GM18526 (cell line): ENCODE measurements around the gene SNRPA1.

Source experiments
- POLR2A ChIP-seq: IDR thresholded peaks from 3 replicates; pipeline ENCODE4 v1.6.1; 2011; ENCODE audit not compliant: insufficient read length; ENCODE audit errors: extremely low read depth

The SNRPA1 gene

DNA sequence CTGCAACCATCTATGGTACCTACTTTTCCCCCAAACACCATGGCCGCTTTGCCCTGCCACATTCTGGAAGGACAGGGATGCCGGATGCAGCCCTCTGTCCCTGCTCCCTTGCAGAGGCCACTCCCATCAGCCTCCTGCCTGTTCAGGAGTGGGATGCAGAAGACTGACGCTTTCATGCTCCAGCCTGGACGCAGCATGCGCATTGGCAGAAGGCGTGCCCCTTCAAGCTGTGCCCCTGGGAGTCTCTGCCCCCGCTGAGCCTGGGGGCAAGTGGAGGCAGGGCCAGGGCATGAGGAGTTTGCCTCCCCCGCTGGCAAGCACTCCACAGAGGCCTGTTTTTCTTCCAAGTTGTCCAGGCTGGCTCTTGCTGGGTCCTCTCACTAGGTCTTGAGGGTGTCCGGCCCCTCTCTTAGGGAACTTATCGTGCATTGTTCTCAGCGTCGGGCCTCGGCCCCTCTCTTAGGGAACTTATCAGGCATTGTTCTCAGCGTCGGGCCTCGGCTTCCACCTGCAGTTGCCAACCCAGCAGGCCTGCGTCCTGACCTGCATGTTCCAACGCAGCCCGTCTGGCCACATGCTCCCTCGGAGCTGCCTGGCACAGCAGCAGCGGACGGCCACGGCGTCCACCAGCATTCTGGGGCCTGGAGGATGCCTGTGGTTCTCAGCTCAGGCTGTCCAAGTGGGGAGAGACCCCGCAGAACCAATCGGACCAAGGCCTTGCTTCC lies 14.6 kb upstream of the SNRPA1 start:
- TF ChIP-seq POLR2A: no peak

DNA sequence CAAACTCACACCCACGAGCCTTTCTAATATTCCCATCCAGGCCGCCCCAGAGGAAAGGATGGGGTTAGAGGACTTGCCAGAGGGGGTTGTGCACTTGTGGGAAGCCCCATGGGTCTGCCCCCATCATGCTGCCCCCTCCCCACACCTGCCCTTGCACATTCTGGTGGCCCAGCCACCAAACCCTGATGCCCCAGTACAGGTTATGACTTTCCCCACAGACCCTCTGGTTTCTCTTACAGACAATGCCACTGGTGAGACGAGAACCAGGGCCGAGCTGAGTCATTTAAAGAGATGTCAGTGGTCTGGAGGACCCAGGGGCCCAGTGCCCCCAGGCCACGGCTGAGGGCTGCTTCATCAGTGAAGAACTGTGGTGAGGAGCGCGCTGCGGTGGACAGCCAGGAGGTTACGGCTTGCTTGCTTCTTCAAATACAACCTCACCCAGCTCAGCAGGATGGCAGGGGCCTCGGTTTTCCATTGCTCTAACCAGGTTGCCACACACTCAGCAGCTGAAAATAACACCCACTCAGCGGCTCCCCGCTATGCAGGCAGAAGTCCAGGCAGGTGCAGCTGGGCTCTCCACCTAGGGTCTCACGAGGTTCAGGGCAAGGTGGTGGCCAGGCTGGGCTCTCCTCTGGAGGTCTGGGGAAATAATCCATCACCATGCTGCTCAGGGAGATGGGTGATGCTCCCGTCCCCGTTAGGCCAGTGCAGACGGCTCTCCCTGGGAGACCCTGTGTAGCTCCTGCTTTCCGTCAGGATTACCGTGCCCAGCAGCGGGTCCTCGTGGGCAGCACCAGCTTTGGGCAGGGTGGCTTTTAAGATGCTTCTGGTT lies 13.8 kb upstream of the SNRPA1 start:
- TF ChIP-seq POLR2A: no peak

DNA sequence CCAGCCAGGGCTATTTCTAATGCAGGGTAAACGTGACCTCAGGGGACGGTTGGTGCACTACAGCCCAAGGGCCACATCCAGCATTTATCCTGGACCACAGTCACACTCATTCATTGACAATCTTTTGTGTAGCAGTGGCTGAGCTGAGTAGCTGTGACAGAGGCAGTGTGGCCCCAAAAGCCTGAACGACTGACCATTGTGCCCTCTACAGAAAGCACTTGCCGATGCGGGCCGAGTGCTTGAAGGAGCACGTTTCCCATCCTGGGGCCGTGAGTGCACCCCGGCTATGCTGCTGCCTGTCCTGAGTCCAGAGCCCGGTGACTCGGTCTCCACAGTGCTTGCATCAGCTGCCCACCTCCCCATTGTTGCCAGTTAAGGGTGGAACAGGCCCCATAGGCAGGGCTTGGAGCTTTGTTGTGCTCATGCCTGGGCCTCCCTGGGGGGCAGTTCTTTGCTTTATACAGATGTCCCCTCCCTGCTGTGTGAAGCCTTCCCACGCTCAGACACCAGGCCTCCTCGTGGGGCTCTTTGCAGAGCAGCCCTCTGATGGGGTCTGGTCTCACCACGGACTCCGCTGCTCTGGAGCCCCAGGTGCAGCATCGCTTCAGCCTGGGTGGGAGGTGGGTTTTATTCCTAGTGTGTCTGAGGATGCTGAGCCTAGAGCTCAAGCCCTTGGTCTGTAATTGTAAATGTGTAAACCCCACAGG lies 13.0 kb upstream of the SNRPA1 start:
- TF ChIP-seq POLR2A: no peak

DNA sequence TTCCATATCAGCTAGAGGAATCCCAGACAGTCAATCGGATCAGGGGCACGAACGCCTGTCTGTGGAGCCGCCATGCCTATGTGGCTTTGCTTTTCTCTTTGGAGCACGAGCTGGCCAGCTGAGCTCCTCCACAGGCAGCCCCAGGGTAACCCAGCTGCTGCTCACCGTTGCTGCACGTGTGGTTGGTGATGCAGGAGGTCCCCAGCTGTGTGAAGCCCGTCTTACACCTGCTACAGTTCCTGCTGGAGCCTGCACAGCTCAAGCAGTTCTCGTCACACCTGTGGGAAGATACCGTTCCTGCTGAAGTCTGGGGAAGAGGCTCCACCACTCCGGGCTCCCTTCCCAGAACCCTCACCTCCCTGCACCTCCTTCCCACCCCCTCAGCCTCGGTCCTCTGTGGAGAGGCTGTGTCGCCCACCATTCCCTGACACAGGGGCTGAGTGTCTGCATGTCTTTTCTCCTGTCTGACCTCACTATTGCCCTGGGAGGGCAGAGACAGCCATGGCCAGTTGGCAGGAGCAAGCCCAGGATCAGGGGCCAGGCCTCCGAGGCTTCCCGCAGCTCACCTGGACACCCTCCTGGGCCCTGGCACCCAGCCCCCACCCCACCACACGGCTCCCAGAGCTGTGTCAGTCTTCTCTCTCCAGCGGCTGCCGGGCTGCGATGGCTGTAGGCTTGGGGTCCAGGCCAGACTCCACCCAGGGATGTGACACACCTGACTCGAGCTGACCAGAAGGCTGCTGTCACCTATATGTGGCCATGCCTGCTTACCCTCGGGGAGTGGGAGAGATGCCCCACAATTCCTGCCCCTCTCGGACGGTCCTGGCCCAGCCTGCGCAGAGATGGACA lies 12.2 kb upstream of the SNRPA1 start:
- no peak for TF ChIP-seq POLR2A

- no peak for TF ChIP-seq POLR2A
Measured at GRCh38 chr15:101306341-101307047, 11.4 kb upstream of the SNRPA1 start.

- TF ChIP-seq POLR2A: no peak
Measured at GRCh38 chr15:101305820-101306255, 10.8 kb upstream of the SNRPA1 start.

GRCh38 chr15:101303408-101303807 lies 8.4 kb upstream of the SNRPA1 start:
- TF ChIP-seq POLR2A: no peak

- no peak for TF ChIP-seq POLR2A
Measured at GRCh38 chr15:101296418-101297405, 1.7 kb upstream of the SNRPA1 start.

DNA sequence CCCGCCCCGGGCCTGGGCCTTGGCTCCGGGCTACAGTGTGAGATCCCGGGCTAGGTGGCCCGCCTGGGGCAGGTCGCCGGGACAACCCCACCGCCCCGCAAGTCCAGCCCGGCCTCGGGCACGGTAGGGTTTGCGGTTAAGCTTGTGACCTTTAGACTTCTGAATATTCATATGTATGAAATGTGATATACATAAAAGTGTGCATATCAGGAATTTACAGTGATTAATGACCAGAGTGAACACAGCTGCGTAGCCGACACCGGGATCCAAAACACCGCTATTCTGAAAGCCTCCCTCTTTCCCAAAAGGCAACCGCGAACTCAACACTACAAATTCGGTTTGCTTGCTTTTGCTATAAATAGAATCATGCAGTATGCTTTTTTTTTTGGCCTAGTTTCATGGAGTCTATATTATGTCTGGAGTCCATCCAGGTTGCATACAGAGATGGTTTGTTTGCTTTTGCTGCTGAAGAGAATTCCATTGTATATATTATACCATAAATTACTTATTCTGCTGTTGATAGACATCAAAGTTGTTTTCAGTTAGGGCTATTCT lies 636 bp upstream of the SNRPA1 start:
- no peak for TF ChIP-seq POLR2A

GRCh38 chr15:101293122-101293521 lies 1.9 kb downstream of the SNRPA1 start:
- TF ChIP-seq POLR2A: no peak

- no peak for TF ChIP-seq POLR2A
Measured at GRCh38 chr15:101288905-101289513, 6.0 kb downstream of the SNRPA1 start.

DNA sequence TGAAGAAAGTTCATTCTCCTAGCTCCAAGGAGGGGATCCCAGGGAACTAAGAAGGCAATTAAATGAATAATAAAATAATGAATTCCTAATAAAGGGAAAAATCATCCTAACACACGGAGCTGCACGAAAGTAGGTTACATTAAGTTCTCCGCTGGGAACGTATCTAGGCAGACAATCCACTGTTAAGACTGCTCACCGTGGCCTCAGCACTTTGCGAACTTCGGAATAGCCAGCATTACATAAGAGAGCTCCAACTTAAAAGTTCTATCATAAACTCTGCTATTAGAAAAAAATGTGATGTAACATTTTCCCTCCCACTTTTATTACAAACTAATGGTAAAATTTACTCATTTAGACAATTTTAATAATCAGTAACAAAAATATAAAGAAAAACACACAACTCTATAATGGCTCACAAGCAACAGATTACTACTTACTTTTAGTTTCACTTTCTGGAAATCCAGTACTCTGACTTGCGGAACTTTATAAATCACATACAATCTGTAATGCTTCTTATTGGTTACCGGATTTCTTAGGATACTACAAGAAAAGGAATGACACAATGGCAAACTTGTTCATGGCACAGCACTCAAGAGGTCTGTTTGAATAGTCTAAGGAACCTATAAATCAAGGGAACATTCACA lies 8.5 kb downstream of the SNRPA1 start:
- no peak for TF ChIP-seq POLR2A

GRCh38 chr15:101283931-101284330 lies 11.1 kb downstream of the SNRPA1 start:
- TF ChIP-seq POLR2A: no peak
